ENCODE data around the gene POLH. TPM values are rescaled to one million over a fixed set of nuclear protein-coding genes. Genes with fewer than 3 reads are reported as not detected.

The POLH gene
- total and polyA plus RNA-seq, 9 of the 15 experiments (the other 6 are each of a cell fraction or from before 2014, with no cell fraction given), result 5.8 to 31.6 (median 20.6) TPM

- in situ Hi-C loops (cut with MboI), result no loop called here
- BruUV-seq (replicated peaks), result TSS peak; percentile 93
- H3K9me1 ChIP-seq (ENCODE audit: control insufficient read depth, insufficient read depth, low read length), result peaks cover 13% of the 10 kb centered on the region
- POLR2A ChIA-PET, result interaction anchor here (0.5 to 11.8 kb wide), 17 partner anchors 8 to 431 kb away, joined by 3 to 206 read pairs (median 4); partner anchors contain the start of genes MAD2L1BP, POLH, RSPH9 and XPO5
- H3K9me3 ChIP-seq (replicated peaks; ENCODE audit: control insufficient read depth, insufficient read depth, low read depth, low read length), result no peaks in the 10 kb centered on the region
- DNase-seq (ENCODE audit: extremely low read depth in 1 of 4, low spot score in 3 of 4) (peak; percentile 85 to 98 (median 90)), FAIRE-seq (peak; percentile 98), ATAC-seq (peak; percentile 38)
- H2AFZ ChIP-seq (ENCODE audit: low read depth, low read length), result no peak overlapping the region
- H3K9ac ChIP-seq (ENCODE audit: insufficient read depth in 1 of 2, low read depth in 2 of 2, low read length in 2 of 2), result peak overlapping the region; percentile 92 to 99
- H3K4me1 ChIP-seq (replicated peaks in 1 of 2; ENCODE audit: control insufficient read depth in 2 of 2, insufficient read depth in 2 of 2, low read length in 2 of 2), result peaks cover 36 to 46% of the 10 kb centered on the region in 2 experiments
- H3K36me3 ChIP-seq (ENCODE audit: control insufficient read depth, insufficient read depth, low read length), result peaks cover 53% of the 10 kb centered on the region
- H3K27ac ChIP-seq (ENCODE audit: extremely low read depth, low read depth, low read length), result peak overlapping the region; percentile 99
- intact Hi-C loops (cut with micrococcal nuclease), result loop anchor here (5.0 kb wide), 2 partner anchors 40 to 500 kb away; partner anchors contain the start of genes MRPL14 and TMEM63B
- WGBS (ENCODE audit: insufficient coverage, low coverage, missing lambda C conversion rate), result 1% methylated on average over 5 of the region's 5 CpGs
- no peaks in the 10 kb centered on the region; a peak in 1 of 5 replicates for H3K27me3 ChIP-seq (ENCODE audit: control insufficient read depth in 2 of 2, insufficient read depth in 2 of 2, low read length in 2 of 2)
- no peaks in the 10 kb centered on the region for H4K20me1 ChIP-seq (replicated peaks; ENCODE audit: control insufficient read depth, insufficient read depth, low read length)
- peak overlapping the region; percentile 58 for H3K4me3 ChIP-seq
- peak overlapping the region; percentile 98 for H3K4me2 ChIP-seq (ENCODE audit: insufficient read depth, low read length)
- CTCF ChIA-PET (ENCODE audit: low intra/inter-chr PET ratio), result interaction anchor here (0.7 kb wide), 2 partner anchors 76 to 141 kb away, joined by 3 read pairs; no protein-coding TSS in a partner anchor
- H3K79me2 ChIP-seq (ENCODE audit: control insufficient read depth, insufficient read depth, low read length), result peaks cover 65% of the 10 kb centered on the region
- TF ChIP-seq ELK1 (CRISPR knock-in tag; IDR thresholded peaks at IDR 0.05), result no peak
- no peak for TF ChIP-seq CEBPZ (IDR thresholded peaks at IDR 0.05; ENCODE audit: borderline replicate concordance, low read depth, low read length)
- TF ChIP-seq HNRNPK (IDR thresholded peaks at IDR 0.05; ENCODE audit: low read depth, low read length, poor library complexity, severe bottlenecking), result no peak
- no peak for TF ChIP-seq ZNF592 (IDR thresholded peaks at IDR 0.05)
- peak; percentile 95 for TF ChIP-seq THRB (CRISPR knock-in tag; conservative IDR thresholded peaks at IDR 0.05)
- TF ChIP-seq CCNT2 (IDR thresholded peaks at IDR 0.05; ENCODE audit: borderline replicate concordance, extremely low read depth, insufficient read length, low read depth, low read length), result no peak
- no peak for TF ChIP-seq PRPF4 (IDR thresholded peaks at IDR 0.05; ENCODE audit: insufficient read depth, low read depth, low read length, poor library complexity, severe bottlenecking)
- peak; percentile 48; the same call in 1 of the 2 replicates for TF ChIP-seq MAFF (IDR thresholded peaks at IDR 0.05; ENCODE audit: low read length)
These were observed 51.2 kb downstream of the POLH start for GRCh38 chr6:43627008-43627825.
